Activated CD4-positive, alpha-beta T cell treated with anti-CD3 and anti-CD28 coated beads for 36 hours (primary cell): ENCODE measurements around the gene LGSN. TPM values are rescaled to one million over a fixed set of nuclear protein-coding genes. Genes with fewer than 3 reads are reported as not detected.
"Not testable (repeated sequence)": the region's sequence is repeated elsewhere in the genome, so short reads cannot be mapped to it uniquely, and the experiment has no call there.

ENCODE experiments used
- ATAC-seq: fragments of 200-7000 bp; cut with Tn5 transposase; one replicate; pipeline ENCODE4 v1.10.0; 2021; ENCODE audit warnings: mild to moderate bottlenecking, moderate library complexity
- CTCF ChIA-PET: fragments of 350-600 bp; sonication (Branson Sonifier 250); formaldehyde crosslinking; loops from one replicate; lab custom pipeline; 2021; ENCODE audit warnings: antibody characterized with exemption; lab: Charles Lee
- POLR2A ChIA-PET: fragments of 350-600 bp; sonication (Branson Sonifier 250); formaldehyde crosslinking; loops from one replicate; lab custom pipeline; 2021; ENCODE audit warnings: antibody characterized with exemption, inconsistent platforms; lab: Charles Lee
- DNase-seq: peaks from one replicate; pipeline ENCODE4 v3.0.0-alpha.2; 2020
- H3K27ac Mint-ChIP-seq: one replicate; pipeline ENCODE4 v1.8.0; 2021; ENCODE audit warnings: mixed read lengths
- H3K27me3 Mint-ChIP-seq: one replicate; pipeline ENCODE4 v1.8.0; 2021; ENCODE audit warnings: mixed read lengths
- H3K36me3 Mint-ChIP-seq: one replicate; pipeline ENCODE4 v1.8.0; 2021; ENCODE audit warnings: low read depth, mixed read lengths
- H3K4me1 Mint-ChIP-seq: one replicate; pipeline ENCODE4 v1.8.0; 2021; ENCODE audit warnings: mixed read lengths
- H3K4me3 Mint-ChIP-seq: one replicate; pipeline ENCODE4 v1.8.0; 2021; ENCODE audit warnings: mild to moderate bottlenecking, moderate library complexity, mixed read lengths
- H3K9me3 Mint-ChIP-seq: one replicate; pipeline ENCODE4 v1.8.0; 2021; ENCODE audit warnings: low read depth, mixed read lengths
- intact Hi-C, 2 experiments: fragments of 100-400 bp; cut with DNase I in 1 of 2; cut with micrococcal nuclease in 1 of 2; formaldehyde crosslinking; loops; one replicate each; pipeline versions ENCODE4 v1.14.2 to v1.15.1; 2022 to 2024; cut with DNase I, micrococcal nuclease
- total RNA-seq, 2 experiments: library from RNA; stranded (reverse); gene quantifications; one replicate each; pipeline ENCODE4 v1.2.3, GENCODE V29; 2021

The LGSN gene, protein sequence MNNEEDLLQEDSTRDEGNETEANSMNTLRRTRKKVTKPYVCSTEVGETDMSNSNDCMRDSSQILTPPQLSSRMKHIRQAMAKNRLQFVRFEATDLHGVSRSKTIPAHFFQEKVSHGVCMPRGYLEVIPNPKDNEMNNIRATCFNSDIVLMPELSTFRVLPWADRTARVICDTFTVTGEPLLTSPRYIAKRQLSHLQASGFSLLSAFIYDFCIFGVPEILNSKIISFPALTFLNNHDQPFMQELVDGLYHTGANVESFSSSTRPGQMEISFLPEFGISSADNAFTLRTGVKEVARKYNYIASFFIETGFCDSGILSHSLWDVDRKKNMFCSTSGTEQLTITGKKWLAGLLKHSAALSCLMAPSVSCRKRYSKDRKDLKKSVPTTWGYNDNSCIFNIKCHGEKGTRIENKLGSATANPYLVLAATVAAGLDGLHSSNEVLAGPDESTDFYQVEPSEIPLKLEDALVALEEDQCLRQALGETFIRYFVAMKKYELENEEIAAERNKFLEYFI
- not detected for total RNA-seq

DNA sequence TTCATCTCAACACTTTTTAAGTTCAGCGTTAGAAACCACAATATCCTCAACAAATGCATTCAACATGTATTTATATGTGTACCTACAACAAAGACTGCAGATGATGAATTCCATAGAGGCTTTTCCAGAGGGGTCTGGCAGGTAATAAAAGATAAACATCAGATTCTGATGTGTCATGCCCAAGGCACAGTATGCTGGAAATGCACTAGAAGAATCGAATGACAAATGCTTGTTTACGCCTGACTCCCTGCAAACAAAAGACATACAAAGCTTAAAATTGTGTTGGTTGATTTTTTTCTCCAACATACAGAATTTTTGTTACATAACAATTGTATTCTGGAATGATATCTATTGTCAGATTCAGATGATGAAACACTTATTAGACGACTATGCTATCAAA is at the start of gene LGSN:
Gene LGSN, minus strand, starts transcription at position 45 of the 400 bp plus-strand sequence. Its CDS starts 40 bp downstream, at position 5.
- no peak for ATAC-seq
- H3K9me3 Mint-ChIP-seq, result no peaks in the 10 kb centered on the region
- CTCF ChIA-PET, result no interaction called here
- POLR2A ChIA-PET, result no interaction called here
- no peak within 1 kb of the TSS for H3K27ac Mint-ChIP-seq
- H3K4me1 Mint-ChIP-seq, result no peaks in the 10 kb centered on the region
- no peak for DNase-seq
- H3K4me3 Mint-ChIP-seq, result no peak within 1 kb of the TSS
- no peaks in the 10 kb centered on the region for H3K27me3 Mint-ChIP-seq
- no peaks in the 10 kb centered on the region for H3K36me3 Mint-ChIP-seq
- intact Hi-C loops, result no loop called here

DNA sequence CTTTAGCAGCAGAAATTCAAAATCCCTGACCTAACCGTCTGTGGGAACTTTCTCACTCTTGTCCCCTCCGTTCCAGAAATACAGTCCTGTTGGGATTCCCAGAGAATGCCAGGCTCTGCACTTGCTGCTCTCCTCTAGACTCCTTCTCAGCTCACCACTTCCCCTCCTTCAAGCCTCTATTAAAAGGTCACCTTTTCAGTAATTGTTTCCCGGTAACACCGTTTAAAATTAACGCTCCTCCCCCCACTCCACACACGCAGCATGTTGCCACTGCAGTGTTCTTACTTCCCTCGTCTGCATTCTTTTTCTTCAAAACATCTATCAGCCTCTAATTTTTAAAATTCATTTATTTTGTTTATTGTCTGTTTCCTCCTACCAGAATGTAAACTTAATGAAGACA is 48.6 kb upstream of the LGSN start:
- Mint-ChIP-seq H3K9me3 (peaks cover 9% of the 10 kb centered on the region), H3K27ac (no peak overlapping the region), H3K4me3 (no peak overlapping the region), H3K4me1 (no peaks in the 10 kb centered on the region), H3K36me3 (no peaks in the 10 kb centered on the region), H3K27me3 (peaks cover 2% of the 10 kb centered on the region)
- ChIA-PET POLR2A (no interaction called here), CTCF (no interaction called here)
- intact Hi-C loops, result no loop called here
- DNase-seq (no peak), ATAC-seq (no peak)

DNA sequence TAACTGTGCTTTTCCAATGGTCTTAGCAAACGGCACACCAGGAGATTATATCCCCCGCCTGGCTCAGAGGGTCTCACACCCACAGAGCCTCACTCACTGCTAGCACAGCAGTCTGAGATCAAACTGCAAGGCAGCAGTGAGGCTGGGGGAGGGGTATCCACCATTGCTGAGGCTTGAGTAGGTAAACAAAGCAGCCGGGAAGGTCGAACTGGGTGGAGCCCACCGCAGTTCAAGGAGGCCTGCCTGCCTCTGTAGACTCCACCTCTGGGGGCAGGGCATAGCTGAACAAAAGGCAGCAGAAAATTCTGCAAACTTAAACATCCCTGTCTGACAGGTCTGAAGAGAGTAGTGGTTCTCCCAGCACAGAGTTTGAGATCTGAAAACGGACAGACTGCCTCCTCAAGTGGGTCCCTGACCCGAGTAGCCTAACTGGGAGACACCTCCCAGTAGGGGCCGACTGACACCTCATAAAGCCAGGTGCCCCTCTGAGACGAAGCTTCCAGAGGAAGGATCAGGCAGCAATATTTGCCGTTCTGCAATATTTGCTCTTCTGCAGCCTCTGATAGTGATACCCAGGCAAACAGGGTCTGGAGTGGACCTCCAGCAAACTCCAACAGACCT is 42.8 kb upstream of the LGSN start:
- H3K4me1 Mint-ChIP-seq, H3K27me3 Mint-ChIP-seq, POLR2A ChIA-PET, H3K9me3 Mint-ChIP-seq, H3K4me3 Mint-ChIP-seq, ATAC-seq, intact Hi-C loops, DNase-seq, H3K27ac Mint-ChIP-seq, H3K36me3 Mint-ChIP-seq, CTCF ChIA-PET: not testable (repeated sequence)

DNA sequence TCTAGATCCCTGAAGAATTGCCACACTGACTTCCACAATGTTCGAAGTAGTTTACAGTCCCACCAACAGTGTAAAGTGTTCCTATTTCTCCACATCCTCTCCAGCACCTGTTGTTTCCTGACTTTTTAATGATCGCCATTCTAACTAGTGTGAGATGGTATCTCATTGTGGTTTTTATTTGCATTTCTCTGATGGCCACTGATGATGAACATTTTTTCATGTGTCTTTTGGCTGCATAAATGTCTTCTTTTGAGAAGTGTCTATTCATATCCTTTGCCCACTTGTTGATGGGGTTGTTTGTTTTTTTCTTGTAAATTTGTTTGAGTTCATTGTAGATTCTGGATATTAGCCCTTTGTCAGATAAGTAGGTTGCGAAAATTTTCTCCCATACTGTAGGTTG is 37.6 kb upstream of the LGSN start:
- CTCF ChIA-PET, H3K27ac Mint-ChIP-seq, intact Hi-C loops, ATAC-seq, H3K36me3 Mint-ChIP-seq, POLR2A ChIA-PET, DNase-seq, H3K4me1 Mint-ChIP-seq, H3K9me3 Mint-ChIP-seq, H3K4me3 Mint-ChIP-seq, H3K27me3 Mint-ChIP-seq: not testable (repeated sequence)

DNA sequence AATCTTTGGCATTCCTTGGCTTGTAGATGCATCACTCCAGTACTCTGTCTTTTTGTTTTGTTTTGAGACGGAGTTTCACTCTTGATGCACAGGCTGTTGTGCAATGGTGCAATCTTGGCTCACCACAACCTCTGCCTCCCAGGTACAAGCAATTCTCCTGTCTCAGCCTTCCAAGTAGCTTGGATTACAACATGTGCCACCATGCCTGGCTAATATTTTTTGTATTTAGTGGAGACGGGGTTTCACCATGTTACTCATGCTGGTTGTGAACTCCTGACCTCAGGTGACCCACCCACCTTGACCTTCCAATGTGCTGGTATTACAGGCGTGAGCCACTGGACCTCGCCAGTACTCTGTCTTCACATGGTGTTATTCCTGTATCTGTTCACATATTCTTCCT is 35.8 kb upstream of the LGSN start:
- intact Hi-C loops, result no loop called here
- Mint-ChIP-seq H3K36me3 (no peaks in the 10 kb centered on the region), H3K4me3 (no peak overlapping the region), H3K4me1 (peaks cover 6% of the 10 kb centered on the region), H3K27me3 (peaks cover 14% of the 10 kb centered on the region), H3K9me3 (no peaks in the 10 kb centered on the region), H3K27ac (no peak overlapping the region)
- POLR2A ChIA-PET, result no interaction called here
- DNase-seq, result no peak
- CTCF ChIA-PET, result no interaction called here
- no peak for ATAC-seq

DNA sequence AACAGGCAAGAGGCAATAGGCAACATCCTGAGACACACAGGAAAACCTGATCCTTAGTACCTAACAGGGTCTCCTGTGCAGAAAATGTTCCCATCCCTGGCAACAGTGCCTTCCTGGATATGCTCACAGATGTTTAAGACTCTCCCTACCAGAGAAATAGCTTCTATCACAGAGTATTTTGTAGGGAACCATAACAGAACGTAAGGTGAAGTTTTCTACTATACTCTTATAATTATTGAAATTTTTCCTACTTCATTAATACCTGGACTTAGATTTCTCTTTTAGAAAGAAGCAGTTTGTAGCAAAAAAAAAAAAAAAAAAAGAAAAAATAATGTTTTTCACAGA is 33.5 kb upstream of the LGSN start:
- DNase-seq (no peak), ATAC-seq (no peak)
- no peaks in the 10 kb centered on the region for H3K9me3 Mint-ChIP-seq
- ChIA-PET POLR2A (no interaction called here), CTCF (interaction anchor here (0.7 to 1.3 kb wide), 2 partner anchors 411 to 446 kb away, joined by 3 to 10 read pairs; no protein-coding TSS in a partner anchor)
- no peak overlapping the region for H3K27ac Mint-ChIP-seq
- intact Hi-C loops, result loop anchor here (1.0 to 2.0 kb wide), 2 partner anchors 411 to 412 kb away; no protein-coding TSS in a partner anchor
- H3K27me3 Mint-ChIP-seq, result peaks cover 13% of the 10 kb centered on the region
- H3K4me3 Mint-ChIP-seq, result no peak overlapping the region
- H3K36me3 Mint-ChIP-seq, result no peaks in the 10 kb centered on the region
- peaks cover 6% of the 10 kb centered on the region for H3K4me1 Mint-ChIP-seq

DNA sequence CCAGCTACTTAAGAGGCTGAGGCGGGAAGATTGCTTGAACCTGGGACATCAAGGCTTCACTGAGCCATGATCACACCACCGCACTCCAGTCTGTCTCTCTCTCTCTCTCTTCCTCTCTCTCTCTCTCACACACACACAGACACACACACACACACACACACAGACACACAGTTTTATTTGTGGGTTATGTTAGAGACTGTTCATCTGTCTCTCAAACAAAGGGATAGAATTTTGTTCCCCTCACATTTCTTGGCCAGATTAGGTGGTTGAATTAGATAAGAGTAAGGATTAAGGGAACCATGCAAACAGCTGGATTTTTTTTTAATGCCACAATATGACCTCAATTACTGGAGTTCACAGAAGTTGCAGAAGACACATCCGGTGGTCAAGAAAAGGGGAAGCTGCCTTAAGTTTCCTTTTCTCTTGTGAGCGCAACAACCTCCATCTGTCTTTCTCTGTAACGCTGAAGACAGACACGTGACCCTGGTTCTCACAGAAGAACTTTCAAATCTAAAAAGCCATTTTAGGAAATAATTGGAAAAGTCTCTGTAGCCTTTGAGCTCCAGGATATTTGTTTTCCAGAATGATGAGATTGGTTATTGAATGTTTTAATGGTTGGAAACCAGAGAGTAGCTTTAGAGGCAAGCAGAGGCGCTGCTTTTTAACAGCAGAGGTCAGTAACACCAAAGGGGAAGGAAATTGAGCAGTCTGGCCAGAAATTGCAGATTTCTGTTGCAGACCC is 32.9 kb upstream of the LGSN start:
- POLR2A ChIA-PET, result no interaction called here
- DNase-seq (no peak), ATAC-seq (no peak)
- Mint-ChIP-seq H3K27ac (no peak overlapping the region), H3K4me3 (no peak overlapping the region), H3K9me3 (no peaks in the 10 kb centered on the region), H3K4me1 (peaks cover 6% of the 10 kb centered on the region), H3K36me3 (no peaks in the 10 kb centered on the region), H3K27me3 (peaks cover 13% of the 10 kb centered on the region)
- intact Hi-C loops, result loop anchor here (1.0 to 2.0 kb wide), 4 partner anchors 221 to 412 kb away; no protein-coding TSS in a partner anchor
- CTCF ChIA-PET, result interaction anchor here (0.7 to 1.3 kb wide), 2 partner anchors 412 to 447 kb away, joined by 3 to 10 read pairs; no protein-coding TSS in a partner anchor

DNA sequence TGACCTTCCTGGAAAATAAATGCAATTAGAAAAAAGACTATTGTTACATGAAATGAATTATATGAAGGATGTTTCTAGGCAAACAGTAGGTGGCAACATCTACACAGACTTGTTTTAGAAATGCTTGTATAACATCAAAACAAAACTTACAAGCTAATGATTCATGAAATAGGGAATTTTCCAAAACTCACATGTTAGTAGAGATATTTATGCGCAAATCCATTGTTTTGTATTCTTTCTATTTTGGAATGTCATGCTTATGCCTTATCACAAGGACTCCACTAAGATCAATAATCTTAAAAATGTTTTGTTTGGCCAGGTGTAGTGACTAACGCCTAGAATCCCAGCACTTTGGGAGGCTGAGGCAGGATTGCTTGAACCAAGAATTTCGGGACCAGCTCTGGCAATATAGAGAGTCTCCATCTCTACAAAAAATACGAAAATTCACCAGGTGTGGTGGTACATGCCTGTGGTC is 32.3 kb upstream of the LGSN start:
- POLR2A ChIA-PET, result no interaction called here
- H3K27ac Mint-ChIP-seq, result no peak overlapping the region
- no peaks in the 10 kb centered on the region for H3K9me3 Mint-ChIP-seq
- H3K36me3 Mint-ChIP-seq, result no peaks in the 10 kb centered on the region
- H3K4me3 Mint-ChIP-seq, result no peak overlapping the region
- CTCF ChIA-PET, result interaction anchor here (1.3 kb wide), 1 partner anchor 412 kb away, joined by 10 read pairs; no protein-coding TSS in a partner anchor
- ATAC-seq (no peak), DNase-seq (no peak)
- intact Hi-C loops, result loop anchor here (1.0 to 2.0 kb wide), 3 partner anchors 221 to 413 kb away; no protein-coding TSS in a partner anchor
- H3K27me3 Mint-ChIP-seq, result peaks cover 14% of the 10 kb centered on the region
- peaks cover 6% of the 10 kb centered on the region for H3K4me1 Mint-ChIP-seq

DNA sequence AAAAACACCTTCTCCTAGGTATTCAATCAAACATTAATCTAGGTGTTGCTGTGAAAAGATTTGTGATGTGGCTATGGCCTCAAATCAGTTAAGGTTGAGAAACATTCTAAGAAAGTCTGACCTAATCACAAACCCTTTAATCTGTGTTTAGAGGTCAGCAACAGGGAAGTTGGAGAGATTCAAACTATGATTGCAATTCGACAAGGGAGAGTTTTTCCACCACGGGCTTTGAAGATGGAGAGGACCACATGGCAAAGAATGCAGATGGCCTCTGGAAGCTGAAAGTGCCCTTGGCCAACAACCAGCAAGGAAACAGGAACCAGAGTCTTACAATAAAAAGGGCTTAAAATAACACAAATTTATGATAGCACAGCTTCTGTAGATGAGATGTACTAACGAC is 29.6 kb upstream of the LGSN start:
- DNase-seq (no peak), ATAC-seq (no peak)
- H3K27me3 Mint-ChIP-seq, result peaks cover 14% of the 10 kb centered on the region
- no peaks in the 10 kb centered on the region for H3K36me3 Mint-ChIP-seq
- intact Hi-C loops, result no loop called here
- ChIA-PET POLR2A (no interaction called here), CTCF (no interaction called here)
- no peaks in the 10 kb centered on the region for H3K9me3 Mint-ChIP-seq
- H3K27ac Mint-ChIP-seq, result no peak overlapping the region
- H3K4me1 Mint-ChIP-seq, result peaks cover 6% of the 10 kb centered on the region
- no peak overlapping the region for H3K4me3 Mint-ChIP-seq

DNA sequence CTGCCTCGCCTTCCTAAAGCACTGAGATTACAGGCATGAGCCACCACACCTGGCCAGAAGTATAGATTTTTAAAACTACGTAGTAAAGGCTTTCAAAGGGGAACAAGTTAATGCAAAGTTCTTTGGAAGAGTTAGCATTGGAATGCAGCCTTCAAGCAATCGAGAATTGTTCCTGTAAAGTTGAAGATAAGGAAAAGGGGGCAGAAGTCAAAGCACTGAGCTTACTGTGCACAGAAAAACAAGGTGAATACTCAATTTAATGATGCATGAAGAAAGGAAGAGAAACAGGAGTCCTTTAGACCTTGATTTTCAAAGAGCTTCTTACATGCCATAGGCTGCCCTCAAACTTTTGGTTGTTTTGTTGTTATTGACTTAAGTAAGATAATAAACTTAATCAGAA is 29.1 kb upstream of the LGSN start:
- H3K4me3 Mint-ChIP-seq, result no peak overlapping the region
- H3K27ac Mint-ChIP-seq, result no peak overlapping the region
- peaks cover 14% of the 10 kb centered on the region for H3K27me3 Mint-ChIP-seq
- CTCF ChIA-PET, result no interaction called here
- H3K9me3 Mint-ChIP-seq, result no peaks in the 10 kb centered on the region
- ATAC-seq (no peak), DNase-seq (no peak)
- peaks cover 6% of the 10 kb centered on the region for H3K4me1 Mint-ChIP-seq
- intact Hi-C loops, result no loop called here
- POLR2A ChIA-PET, result no interaction called here
- H3K36me3 Mint-ChIP-seq, result no peaks in the 10 kb centered on the region

DNA sequence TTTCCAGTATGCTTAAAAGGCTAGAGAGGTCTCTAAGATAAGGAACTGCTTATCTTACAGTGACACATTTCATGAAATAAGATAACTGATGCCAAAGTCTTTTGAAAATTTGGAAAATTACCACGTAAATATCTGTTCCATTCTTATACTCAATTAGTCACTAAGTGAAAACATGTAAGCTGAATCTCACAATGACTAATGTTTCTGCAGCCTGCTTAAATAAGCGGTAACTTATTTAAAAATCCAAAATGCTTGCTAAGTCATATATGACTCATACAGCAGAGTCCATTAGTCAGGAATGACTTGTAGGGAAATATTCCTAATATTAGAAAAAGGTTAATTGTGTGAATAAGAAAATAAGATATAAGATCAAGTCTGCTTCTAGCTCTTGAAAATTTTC is 27.8 kb upstream of the LGSN start:
- peaks cover 11% of the 10 kb centered on the region for H3K27me3 Mint-ChIP-seq
- no peak overlapping the region for H3K27ac Mint-ChIP-seq
- POLR2A ChIA-PET, result no interaction called here
- DNase-seq, result no peak
- no peaks in the 10 kb centered on the region for H3K9me3 Mint-ChIP-seq
- no peak for ATAC-seq
- peaks cover 2% of the 10 kb centered on the region for H3K4me1 Mint-ChIP-seq
- intact Hi-C loops, result no loop called here
- H3K4me3 Mint-ChIP-seq, result no peak overlapping the region
- CTCF ChIA-PET, result no interaction called here
- no peaks in the 10 kb centered on the region for H3K36me3 Mint-ChIP-seq
